Cardiac septum (tissue), 1 donor: ENCODE measurements around the gene NFATC2. TPM values are rescaled to one million over a fixed set of nuclear protein-coding genes. Genes with fewer than 3 reads are reported as not detected.
A peak's percentile ranks its signal among the peaks of the same experiment; 100 is the strongest.

Experiments
- DNase-seq: peaks from one replicate; pipeline ENCODE4 v3.0.0-alpha.2; 2020; ENCODE audit warnings: low spot score
- intact Hi-C: fragments of 100-400 bp; cut with DNase I; formaldehyde crosslinking; loops from one replicate; pipeline ENCODE4 v1.14.0; 2022
- total RNA-seq: library from RNA; stranded (reverse); fragmentation: NEBNext Ultra II Directional; extraction: Animal tissue kit (Norgen Biotek cat#: 25700); gene quantifications from one replicate; pipeline ENCODE4 v1.2.1, GENCODE V29; 2021
- donor health status: DM: no; HTN: no; CAD: no.

The NFATC2 gene
- total RNA-seq, 1 donor from 2014 or later, result 4.3 TPM

DNA sequence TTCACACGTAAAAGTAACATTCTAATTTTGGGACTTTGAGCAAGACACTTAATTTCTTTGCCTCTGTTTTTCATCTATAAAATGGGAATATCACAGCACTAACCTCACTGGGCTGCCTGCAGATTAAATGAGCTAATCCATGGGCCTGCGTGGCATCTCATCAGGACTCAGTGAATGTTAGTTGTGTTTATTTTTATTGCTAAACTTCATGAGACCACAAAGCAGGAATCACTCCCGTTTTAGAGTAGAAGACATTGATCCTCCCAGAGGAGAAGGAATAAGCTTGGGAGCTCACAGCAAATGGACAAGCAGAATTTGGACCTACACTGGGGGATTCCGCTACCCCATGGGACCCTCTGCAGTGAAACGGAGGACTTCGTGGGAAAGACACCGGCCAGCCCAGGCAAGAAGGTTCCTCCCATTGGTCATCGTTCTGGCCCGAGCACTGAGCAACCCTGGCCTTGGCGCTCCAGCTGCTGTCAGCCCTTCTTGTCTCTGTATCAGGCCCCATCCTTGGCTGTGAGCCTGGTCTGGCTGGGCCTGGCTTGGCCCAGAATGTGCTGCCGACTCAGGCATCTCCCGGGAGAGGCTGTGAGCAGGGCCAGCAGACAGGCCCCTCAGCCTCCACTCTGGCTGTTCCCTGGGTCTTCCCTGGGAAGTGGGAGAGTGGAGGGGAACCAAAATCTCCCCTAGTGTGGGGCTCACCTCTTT, 79.8 kb downstream of the NFATC2 start:
- intact Hi-C loops, result loop anchor here (2.0 kb wide), 1 partner anchor 70 kb away; no protein-coding TSS in a partner anchor
- peak; percentile 87 for DNase-seq

DNA sequence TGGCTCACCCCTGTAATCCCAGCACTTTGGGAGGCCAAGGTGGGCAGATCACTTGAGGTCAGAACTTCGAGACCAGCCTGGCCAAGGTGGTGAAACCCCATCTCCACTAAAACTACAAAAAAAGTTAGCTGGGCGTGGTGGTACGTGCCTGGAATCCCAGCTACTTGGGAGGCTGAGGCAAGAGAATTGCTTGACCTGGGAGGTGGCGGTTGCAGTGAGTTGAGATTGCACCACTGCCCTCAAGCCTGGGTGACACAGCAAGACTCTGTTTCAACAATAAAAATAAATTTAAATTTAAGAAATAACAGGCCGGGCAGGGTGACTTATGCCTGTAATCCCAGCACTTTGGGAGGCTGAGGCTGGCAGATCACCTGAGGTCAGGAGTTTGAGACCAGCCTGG, 80.7 kb downstream of the NFATC2 start:
- DNase-seq, result peak; percentile 53
- intact Hi-C loops, result loop anchor here (2.0 kb wide), 1 partner anchor 71 kb away; no protein-coding TSS in a partner anchor

GRCh38 chr20:51461306-51461705, 81.2 kb downstream of the NFATC2 start:
- intact Hi-C loops, result no loop called here
- no peak for DNase-seq

GRCh38 chr20:51460569-51461265, 81.8 kb downstream of the NFATC2 start:
- DNase-seq, result no peak
- intact Hi-C loops, result no loop called here

DNA sequence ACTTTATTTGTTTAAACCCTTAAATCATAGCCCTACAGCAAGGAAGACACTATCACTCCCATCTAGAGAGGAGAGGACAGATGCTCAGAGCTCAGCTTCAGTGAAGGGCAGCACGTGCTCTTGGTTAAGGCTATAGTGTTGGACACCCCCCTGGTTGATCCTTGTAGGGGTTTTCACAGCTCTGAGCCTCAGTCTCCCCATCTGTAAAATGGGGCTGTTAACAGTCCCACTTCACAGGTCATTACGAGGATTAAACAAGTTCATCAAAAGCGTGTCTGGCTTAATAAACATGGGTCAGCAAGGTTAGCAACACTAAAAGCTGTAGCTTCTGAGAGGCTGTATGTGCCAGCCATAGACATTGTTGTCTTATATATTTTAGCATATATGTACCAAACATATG, 82.4 kb downstream of the NFATC2 start:
- intact Hi-C loops, result no loop called here
- DNase-seq, result no peak

GRCh38 chr20:51458751-51459439, 83.6 kb downstream of the NFATC2 start:
- intact Hi-C loops, result loop anchor here (5.0 kb wide), 1 partner anchor 33 kb away; no protein-coding TSS in a partner anchor
- no peak for DNase-seq

DNA sequence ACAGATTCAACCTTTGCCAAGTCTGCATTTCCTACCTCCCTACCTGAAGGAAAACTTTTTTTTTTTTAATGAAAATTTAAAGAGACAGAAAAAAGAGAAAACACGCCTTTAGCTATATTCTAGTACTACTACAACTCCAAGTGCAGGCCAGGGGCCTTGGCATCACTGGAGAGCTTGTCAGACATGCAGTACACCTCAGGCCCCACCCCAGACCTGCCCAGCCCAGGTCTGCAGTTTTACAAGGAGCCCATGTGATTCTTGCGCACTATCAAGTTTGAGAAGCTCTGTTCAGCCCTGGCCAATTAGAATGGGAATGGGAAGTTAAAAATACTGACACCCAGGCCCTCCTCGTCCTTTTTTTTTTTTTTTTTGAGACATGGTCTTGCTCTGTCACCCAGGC, 85.0 kb downstream of the NFATC2 start:
- intact Hi-C loops, result loop anchor here (5.0 kb wide), 1 partner anchor 35 kb away; no protein-coding TSS in a partner anchor
- DNase-seq, result no peak

GRCh38 chr20:51456511-51457509, 85.7 kb downstream of the NFATC2 start:
- intact Hi-C loops, result loop anchor here (5.0 kb wide), 1 partner anchor 35 kb away; no protein-coding TSS in a partner anchor
- peak; percentile 96 for DNase-seq

GRCh38 chr20:51454250-51454865, 88.2 kb downstream of the NFATC2 start:
- intact Hi-C loops, result no loop called here
- no peak for DNase-seq

DNA sequence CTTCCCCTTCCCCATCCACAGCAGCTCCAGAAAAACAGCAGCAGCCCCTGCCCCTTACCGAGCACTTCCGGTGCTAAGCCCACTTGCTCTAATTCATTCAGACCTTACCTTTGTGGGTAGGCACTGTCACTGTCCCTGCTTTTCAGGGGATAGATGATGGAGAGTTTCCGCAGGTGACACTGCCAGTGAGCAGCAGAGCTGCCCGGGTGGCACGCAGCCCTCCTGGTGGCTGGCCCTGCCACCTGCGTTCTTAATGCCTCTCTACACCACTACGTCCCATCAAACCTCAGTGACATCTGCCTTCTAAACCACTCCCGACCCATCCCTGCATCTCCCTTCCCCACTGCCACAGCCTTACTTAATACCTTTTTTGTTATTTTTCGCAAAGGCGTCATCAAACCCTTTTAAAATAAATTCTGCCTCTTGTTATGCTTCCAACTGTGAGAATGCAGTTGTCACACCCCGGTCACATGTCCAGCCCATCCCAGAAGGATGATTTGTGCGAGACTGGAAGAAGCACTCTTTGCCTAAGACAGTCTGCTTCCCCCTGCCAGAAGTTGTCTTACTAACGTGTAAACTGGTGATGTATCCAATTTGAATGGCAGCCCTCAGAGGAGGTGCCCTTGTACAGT, 89.7 kb downstream of the NFATC2 start:
- no peak for DNase-seq
- intact Hi-C loops, result no loop called here

DNA sequence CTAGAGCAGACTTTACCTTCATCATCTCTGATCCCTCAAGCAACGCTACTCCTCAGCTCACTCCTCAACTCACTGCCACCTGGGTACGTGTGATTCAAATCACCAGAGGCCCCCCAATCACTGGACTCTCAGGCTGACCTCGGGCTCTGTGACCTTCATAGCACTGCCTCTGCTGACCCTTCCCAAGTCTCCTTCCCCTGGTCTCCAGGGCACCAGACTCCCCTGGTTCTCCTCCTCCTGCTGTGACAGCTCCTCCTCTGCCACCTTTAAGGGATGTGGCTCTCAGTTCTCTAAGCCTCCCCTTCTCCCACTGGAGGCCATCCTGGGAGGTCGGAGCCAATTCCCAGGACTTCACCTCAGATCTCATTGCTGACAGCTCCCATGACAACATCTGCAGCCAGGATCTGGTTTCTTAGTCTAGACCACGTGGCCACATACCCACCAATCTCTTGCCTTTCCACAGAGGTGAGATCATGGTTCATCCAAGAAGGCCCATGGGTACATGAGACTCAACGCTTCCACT, 90.4 kb downstream of the NFATC2 start:
- DNase-seq, result peak; percentile 29
- intact Hi-C loops, result no loop called here

DNA sequence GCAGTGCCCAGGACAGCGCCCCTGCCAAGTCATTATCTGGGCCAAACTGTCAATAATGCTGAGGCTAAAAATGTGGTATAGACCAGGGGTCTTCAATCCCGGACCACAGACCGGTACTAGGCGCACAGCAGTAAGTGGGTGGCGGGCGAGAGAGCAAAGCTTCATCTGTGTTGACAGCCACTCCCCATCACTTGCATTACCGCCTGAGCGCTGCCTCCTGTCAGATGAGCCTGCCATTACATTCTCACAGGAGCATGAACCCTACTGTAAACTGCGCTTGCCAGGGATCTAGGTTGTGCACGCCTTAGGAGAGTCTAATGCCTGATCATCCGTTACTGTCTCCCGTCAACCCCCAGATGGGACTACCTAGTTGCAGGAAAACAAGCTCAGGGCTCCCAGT, 91.0 kb downstream of the NFATC2 start:
- intact Hi-C loops, result no loop called here
- peak; percentile 69 for DNase-seq

- peak; percentile 17 for DNase-seq
- intact Hi-C loops, result no loop called here
Observed at GRCh38 chr20:51450984-51451383, 91.5 kb downstream of the NFATC2 start.

GRCh38 chr20:51450221-51450712, 92.3 kb downstream of the NFATC2 start:
- no peak for DNase-seq
- intact Hi-C loops, result no loop called here

DNA sequence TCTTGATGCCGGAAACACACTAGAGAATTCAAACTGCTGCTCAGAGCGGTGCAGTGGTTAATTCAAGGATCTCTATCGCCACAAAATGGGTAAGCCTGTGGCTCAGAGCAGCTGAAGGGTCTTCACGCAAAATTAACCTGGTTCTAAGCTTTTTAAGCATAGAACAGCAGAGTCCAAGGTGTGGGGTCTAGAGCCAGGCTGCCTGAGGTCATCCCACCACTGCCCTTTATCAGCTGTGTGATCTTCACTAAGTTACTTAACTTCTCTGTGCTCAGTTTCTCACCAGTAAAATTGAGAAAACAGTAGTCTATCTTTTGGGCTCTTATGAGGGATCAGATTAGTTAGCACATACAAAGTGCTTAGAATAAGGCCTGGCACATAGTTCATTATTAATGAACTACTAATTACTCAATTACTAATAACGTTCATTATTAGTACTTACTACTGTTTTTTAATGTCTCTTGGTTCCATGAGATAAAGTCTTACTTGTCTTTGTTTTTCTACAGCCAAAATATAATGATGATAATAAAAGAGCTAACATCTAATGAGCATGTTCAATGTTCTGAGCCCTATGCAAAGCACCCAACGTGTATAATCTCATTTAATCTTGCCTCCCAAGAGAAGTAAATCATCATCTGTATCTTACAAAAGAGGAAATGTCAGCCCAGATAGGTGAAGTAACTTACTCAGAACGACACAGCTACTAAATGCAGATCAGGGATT, 92.9 kb downstream of the NFATC2 start:
- intact Hi-C loops, result loop anchor here (2.0 to 5.0 kb wide), 2 partner anchors 93 to 115 kb away; partner anchors contain the start of gene NFATC2
- no peak for DNase-seq

GRCh38 chr20:51447765-51448148, 94.8 kb downstream of the NFATC2 start:
- DNase-seq, result no peak
- intact Hi-C loops, result loop anchor here (2.0 to 5.0 kb wide), 2 partner anchors 95 to 117 kb away; partner anchors contain the start of gene NFATC2
